Epithelial cell of proximal tubule (primary cell): ENCODE measurements around the gene RNASE12. TPM values are rescaled to one million over a fixed set of nuclear protein-coding genes. Genes with fewer than 3 reads are reported as not detected.

Source experiments
- DNase-seq: peaks from one replicate; pipeline ENCODE4 v3.0.0-alpha.2; 2011; ENCODE audit warnings: low read depth
- H3K4me3 ChIP-seq: 2 replicates; pipeline ENCODE4 v1.5.1; 2011; ENCODE audit warnings: low read depth, mild to moderate bottlenecking, low read length
- total RNA-seq: library from RNA; depleted of rRNA; stranded (reverse); fragments of >200 nt; gene quantifications from 2 replicates; pipeline ENCODE4 v1.2.3, GENCODE V29; 2015
- TF ChIP-seq, protein P1 (sequence below): conservative IDR thresholded peaks from 2 replicates; pipeline ENCODE4 v1.5.1; 2012; ENCODE audit warnings: low read depth, mild to moderate bottlenecking, low read length

Gene RNASE12
- total RNA-seq, 1 donor from 2014 or later = not detected

DNA sequence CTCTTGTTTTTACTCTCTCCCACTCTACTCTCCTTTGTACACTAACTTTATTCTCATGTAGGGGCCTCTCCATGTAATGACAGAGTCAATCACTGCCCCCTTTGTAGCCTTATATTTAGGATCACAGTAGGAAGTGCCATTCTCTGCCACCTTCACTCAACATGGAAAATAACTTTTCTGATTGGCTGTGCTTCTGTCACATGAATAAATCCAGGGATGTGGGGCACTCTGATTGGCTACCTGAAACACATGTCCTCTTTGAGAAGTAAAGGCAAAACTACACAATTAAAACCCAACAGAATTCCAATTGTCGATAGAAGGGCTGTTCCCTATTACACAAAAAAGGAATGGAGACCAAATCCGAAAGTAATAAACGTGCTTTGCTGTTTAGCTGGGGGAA is 30.2 kb downstream of the RNASE12 start, which contains the start of gene RNASE9:
Gene RNASE9, minus strand, starts transcription at position 87 of the 400 bp plus-strand sequence.
- TF ChIP-seq, protein P1, sequence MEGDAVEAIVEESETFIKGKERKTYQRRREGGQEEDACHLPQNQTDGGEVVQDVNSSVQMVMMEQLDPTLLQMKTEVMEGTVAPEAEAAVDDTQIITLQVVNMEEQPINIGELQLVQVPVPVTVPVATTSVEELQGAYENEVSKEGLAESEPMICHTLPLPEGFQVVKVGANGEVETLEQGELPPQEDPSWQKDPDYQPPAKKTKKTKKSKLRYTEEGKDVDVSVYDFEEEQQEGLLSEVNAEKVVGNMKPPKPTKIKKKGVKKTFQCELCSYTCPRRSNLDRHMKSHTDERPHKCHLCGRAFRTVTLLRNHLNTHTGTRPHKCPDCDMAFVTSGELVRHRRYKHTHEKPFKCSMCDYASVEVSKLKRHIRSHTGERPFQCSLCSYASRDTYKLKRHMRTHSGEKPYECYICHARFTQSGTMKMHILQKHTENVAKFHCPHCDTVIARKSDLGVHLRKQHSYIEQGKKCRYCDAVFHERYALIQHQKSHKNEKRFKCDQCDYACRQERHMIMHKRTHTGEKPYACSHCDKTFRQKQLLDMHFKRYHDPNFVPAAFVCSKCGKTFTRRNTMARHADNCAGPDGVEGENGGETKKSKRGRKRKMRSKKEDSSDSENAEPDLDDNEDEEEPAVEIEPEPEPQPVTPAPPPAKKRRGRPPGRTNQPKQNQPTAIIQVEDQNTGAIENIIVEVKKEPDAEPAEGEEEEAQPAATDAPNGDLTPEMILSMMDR = no peak
- DNase-seq = no peak

DNA sequence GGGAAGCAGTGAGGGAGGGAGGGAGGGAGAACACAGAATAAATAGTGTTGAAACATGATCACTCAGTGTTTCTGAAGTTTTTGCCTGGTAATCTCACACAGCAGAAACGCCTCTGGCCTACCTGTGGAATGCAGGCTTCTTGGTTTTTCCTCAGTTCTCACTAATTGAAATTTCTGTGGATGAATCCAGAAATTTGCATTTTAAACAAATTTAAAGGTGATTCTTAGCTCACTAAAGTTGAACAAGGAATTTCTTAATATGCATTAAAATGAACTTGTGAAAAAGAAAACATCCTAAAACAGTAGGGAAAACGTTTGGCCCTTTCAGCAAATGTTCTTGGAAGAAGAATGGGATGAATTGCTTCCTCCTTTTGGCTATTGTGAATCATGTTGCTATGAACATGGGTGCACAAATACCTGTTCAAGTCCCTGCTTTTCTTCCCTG is 31.7 kb downstream of the RNASE12 start:
- no peak for DNase-seq
- no peak overlapping the region for H3K4me3 ChIP-seq
- TF ChIP-seq, protein P1 = no peak

More for the DNA sequence above, 30.2 kb downstream of the RNASE12 start, which contains the start of gene RNASE9:
- no peak within 1 kb of the TSS for H3K4me3 ChIP-seq

DNA sequence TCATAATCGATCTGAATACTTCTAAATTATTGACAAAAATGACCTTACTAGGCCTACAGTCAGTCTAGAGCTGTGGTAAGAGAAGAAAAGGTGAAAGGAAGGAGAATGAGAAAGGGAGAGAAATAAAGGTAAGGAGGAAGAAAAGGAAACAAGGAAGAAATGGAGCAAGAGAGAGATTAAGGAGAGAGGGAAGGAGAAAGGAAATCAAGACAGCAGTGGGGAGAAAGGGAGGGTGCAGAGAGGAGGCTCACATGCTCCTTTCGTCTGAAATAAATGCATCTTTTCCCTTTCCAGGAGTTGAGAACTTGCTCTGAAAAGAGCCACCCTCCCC is 34.0 kb downstream of the RNASE12 start:
- no peak overlapping the region for H3K4me3 ChIP-seq
- TF ChIP-seq, protein P1 = no peak
- no peak for DNase-seq

DNA sequence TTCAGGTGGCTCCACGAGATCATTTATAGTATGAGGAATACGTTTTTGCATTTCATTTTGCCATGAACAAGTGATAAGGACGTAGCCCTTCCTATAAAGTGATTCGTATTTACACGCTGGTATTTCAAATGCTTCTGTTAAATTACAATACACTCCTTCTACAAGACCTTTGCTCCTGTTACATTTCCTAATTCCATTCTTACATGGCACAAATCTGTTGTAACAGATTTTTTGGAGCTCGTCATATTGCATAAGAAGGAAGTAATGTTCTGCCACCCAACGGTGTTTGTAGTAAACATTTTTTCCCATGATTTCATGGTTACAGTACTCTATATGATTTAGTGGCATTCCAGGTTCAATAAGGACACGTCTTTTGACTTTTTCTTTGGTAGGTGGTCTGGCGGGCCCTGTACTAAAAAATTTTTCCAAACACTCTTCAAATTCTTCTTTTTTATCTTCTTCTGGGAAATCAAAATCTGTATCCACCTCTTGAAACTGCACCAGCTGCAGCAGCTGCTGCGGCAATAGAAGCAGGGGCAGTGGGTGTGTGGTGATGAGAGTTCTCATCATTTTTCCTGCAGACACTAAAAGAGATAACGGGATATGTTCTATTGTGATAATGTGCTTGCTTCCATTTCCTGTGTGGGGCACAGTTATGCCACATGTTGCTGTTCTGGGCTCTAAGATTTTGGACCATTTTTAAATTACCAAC is 34.5 kb downstream of the RNASE12 start:
- H3K4me3 ChIP-seq = no peak overlapping the region
- DNase-seq = no peak
- TF ChIP-seq, protein P1 = no peak

DNA sequence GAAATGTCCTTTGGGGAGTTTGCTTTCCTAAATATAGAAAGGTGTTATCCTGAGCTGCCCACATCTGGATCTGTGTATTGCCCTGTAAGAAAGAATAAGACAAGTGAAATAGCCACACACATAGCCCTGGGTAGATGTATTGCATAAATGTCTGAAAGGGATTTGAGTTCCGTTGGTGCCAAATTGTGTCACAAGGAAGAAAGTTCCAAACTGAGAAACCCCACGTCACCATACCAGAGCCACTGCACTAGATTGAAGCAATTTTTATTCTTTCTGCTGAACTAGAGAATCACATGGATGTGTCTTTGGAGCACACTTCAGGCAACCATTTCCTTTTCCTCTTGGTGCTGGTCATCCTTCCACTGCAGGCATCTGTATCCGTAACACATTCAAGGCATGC is 35.3 kb downstream of the RNASE12 start:
- TF ChIP-seq, protein P1 = no peak
- no peak for DNase-seq
- no peak overlapping the region for H3K4me3 ChIP-seq

DNA sequence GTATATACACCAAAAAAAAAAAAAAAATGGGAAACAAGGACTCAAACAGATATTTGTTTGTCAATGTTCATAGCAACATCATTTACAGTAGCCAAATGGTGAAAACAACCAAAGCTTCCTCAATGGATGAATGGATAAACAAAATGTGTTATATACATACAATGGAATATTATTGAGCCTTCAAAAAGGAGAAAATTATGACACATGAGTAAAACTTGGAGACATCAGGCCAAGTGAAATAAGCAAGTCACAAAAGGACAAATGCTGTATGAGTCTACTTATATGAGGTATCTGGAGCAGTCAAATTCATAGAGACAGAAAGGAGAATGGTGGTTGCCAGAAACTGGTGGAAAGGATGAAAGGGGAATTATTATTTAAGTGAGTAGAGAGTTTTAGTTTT is 38.2 kb downstream of the RNASE12 start:
- TF ChIP-seq, protein P1 = no peak
- no peak overlapping the region for H3K4me3 ChIP-seq
- DNase-seq = no peak

DNA sequence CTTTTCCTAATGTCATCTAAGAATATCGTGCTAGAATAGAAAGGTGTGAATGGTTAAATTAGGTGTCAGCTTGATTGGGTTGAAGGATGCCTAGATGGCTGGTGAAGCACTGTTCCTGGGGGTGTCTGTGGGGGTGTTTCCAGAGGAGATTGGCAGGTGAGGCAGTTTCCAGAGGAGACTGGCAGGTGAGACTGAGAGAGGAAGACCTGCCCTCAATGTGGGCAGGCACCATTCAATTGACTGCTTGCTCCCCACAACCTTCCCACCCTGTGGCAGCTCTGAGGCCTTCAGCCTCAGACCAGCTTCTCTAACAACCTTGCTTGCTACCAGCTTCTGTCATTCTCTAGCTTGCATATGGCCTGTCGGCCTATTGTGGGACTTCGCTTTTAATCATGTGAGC is 39.6 kb downstream of the RNASE12 start:
- TF ChIP-seq, protein P1 = no peak
- H3K4me3 ChIP-seq = no peak overlapping the region
- DNase-seq = no peak
